IMR-90 (cell line): ENCODE measurements around the gene RUNX1.

Experiments
- ELK1 ChIP-seq: fragments of 150-350 bp; IDR thresholded peaks from 2 replicates; pipeline ENCODE4 v1.6.1; 2016; ENCODE audit warnings: low read depth, mild to moderate bottlenecking, low read length, moderate library complexity, borderline replicate concordance
- FOS ChIP-seq: fragments of 150-350 bp; IDR thresholded peaks from 2 replicates; pipeline ENCODE4 v1.6.1; 2016; ENCODE audit warnings: low read depth, low read length
- MAFK ChIP-seq: IDR thresholded peaks from 2 replicates; pipeline ENCODE4 v1.6.1; 2012; ENCODE audit warnings: low read depth, low read length, improper control_type of control experiment
- MAZ ChIP-seq: IDR thresholded peaks from 2 replicates; pipeline ENCODE4 v1.6.1; 2012; ENCODE audit warnings: low read depth, mild to moderate bottlenecking, low read length, improper control_type of control experiment, moderate library complexity, borderline replicate concordance
- MXI1 ChIP-seq: IDR thresholded peaks from 2 replicates; pipeline ENCODE4 v1.6.1; 2012; ENCODE audit warnings: low read depth, mild to moderate bottlenecking, low read length, moderate library complexity, borderline replicate concordance
- NFE2L2 ChIP-seq: fragments of 150-350 bp; IDR thresholded peaks from 2 replicates; pipeline ENCODE4 v1.6.1; 2016; ENCODE audit warnings: low read depth, mild to moderate bottlenecking, low read length
- POLR2A ChIP-seq: IDR thresholded peaks from 2 replicates; pipeline ENCODE4 v1.6.1; 2012; ENCODE audit warnings: mild to moderate bottlenecking, low read depth, low read length
- RAD21 ChIP-seq: IDR thresholded peaks from 2 replicates; pipeline ENCODE4 v1.6.1; 2012; ENCODE audit warnings: low read length, improper control_type of control experiment
- RCOR1 ChIP-seq: IDR thresholded peaks from 2 replicates; pipeline ENCODE4 v1.6.1; 2012; ENCODE audit warnings: mild to moderate bottlenecking, low read length, improper control_type of control experiment; ENCODE audit not compliant: insufficient replicate concordance
- RFX5 ChIP-seq: IDR thresholded peaks from 2 replicates; pipeline ENCODE4 v1.8.0; 2012; ENCODE audit warnings: low read depth, mild to moderate bottlenecking, low read length, moderate library complexity
- SMC3 ChIP-seq: fragments of 150-350 bp; IDR thresholded peaks from 2 replicates; pipeline ENCODE4 v1.6.1; 2016; ENCODE audit warnings: low read depth, mild to moderate bottlenecking, antibody characterized with exemption, low read length, moderate library complexity
- TF ChIP-seq, protein P1 (sequence below): conservative IDR thresholded peaks from 2 replicates; pipeline ENCODE4 v1.5.1; 2012; ENCODE audit warnings: mild to moderate bottlenecking, low read depth, low read length, improper control_type of control experiment

DNA sequence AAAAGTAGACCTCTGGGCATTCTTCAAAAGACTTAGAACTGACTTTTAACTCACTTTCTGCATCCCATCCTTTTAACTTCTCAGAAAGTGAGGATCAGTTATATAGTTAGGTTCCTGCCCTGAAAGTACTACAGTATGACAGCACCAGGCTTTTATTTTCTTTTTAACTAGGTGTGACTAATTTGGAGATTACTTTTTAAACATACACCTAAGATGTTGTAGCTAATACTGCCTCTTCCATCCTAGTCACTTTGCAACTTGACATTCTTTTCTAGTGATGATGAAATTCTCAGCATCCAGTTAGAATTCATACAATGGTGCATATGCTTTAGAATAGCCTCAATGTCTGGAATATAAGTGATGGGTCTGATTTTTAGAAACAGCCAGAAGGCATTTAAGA is 24.6 kb downstream of the RUNX1 start:
- TF ChIP-seq, protein P1, sequence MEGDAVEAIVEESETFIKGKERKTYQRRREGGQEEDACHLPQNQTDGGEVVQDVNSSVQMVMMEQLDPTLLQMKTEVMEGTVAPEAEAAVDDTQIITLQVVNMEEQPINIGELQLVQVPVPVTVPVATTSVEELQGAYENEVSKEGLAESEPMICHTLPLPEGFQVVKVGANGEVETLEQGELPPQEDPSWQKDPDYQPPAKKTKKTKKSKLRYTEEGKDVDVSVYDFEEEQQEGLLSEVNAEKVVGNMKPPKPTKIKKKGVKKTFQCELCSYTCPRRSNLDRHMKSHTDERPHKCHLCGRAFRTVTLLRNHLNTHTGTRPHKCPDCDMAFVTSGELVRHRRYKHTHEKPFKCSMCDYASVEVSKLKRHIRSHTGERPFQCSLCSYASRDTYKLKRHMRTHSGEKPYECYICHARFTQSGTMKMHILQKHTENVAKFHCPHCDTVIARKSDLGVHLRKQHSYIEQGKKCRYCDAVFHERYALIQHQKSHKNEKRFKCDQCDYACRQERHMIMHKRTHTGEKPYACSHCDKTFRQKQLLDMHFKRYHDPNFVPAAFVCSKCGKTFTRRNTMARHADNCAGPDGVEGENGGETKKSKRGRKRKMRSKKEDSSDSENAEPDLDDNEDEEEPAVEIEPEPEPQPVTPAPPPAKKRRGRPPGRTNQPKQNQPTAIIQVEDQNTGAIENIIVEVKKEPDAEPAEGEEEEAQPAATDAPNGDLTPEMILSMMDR, result no peak
- no peak for TF ChIP-seq RFX5
- TF ChIP-seq POLR2A, result no peak
- no peak for TF ChIP-seq NFE2L2
- TF ChIP-seq RAD21, result no peak
- no peak for TF ChIP-seq SMC3
- TF ChIP-seq RCOR1, result no peak
- no peak for TF ChIP-seq FOS
- no peak for TF ChIP-seq MAFK
- no peak for TF ChIP-seq MAZ
- no peak for TF ChIP-seq ELK1
- no peak for TF ChIP-seq MXI1
